OCI-LY1 (cell line): ENCODE measurements around the gene MAP2K2.
A peak's percentile ranks its signal among the peaks of the same experiment; 100 is the strongest.

Experiments
- H2AFZ ChIP-seq: fragments of 200-600 bp; sonication (generic), shearing (Covaris generic); 2 replicates; pipeline ENCODE4 v1.6.0; 2014; ENCODE audit warnings: antibody characterized with exemption, mild to moderate bottlenecking, low read length
- H3F3A ChIP-seq: fragments of 200-600 bp; sonication (generic), shearing (Covaris generic); 2 replicates; pipeline ENCODE4 v1.6.0; 2014; ENCODE audit warnings: mild to moderate bottlenecking, antibody characterized with exemption, low read length, moderate library complexity; ENCODE audit not compliant: insufficient read depth
- H3K27ac ChIP-seq: fragments of 200-600 bp; sonication (generic); 2 replicates; pipeline ENCODE4 v1.5.1; 2014; ENCODE audit warnings: low read length, mixed run types, mild to moderate bottlenecking, low read depth; ENCODE audit not compliant: poor library complexity, severe bottlenecking
- H3K27me3 ChIP-seq: fragments of 200-600 bp; sonication (generic); 2 replicates; pipeline ENCODE4 v1.6.0; 2014; ENCODE audit warnings: antibody characterized with exemption, mild to moderate bottlenecking, low read length, moderate library complexity; ENCODE audit not compliant: insufficient read depth
- H3K36me3 ChIP-seq: fragments of 200-600 bp; sonication (generic); 2 replicates; pipeline ENCODE4 v1.6.1; 2014; ENCODE audit warnings: mild to moderate bottlenecking, antibody characterized with exemption, low read length, moderate library complexity, mixed read lengths; ENCODE audit not compliant: insufficient read depth
- H3K4me1 ChIP-seq: fragments of 200-600 bp; sonication (generic); 2 replicates; pipeline ENCODE4 v1.5.1; 2014; ENCODE audit warnings: mild to moderate bottlenecking, low read length, moderate library complexity; ENCODE audit not compliant: insufficient read depth, severe bottlenecking
- H3K4me2 ChIP-seq: fragments of 200-600 bp; sonication (generic), shearing (Covaris generic); 2 replicates; pipeline ENCODE4 v1.6.1; 2014; ENCODE audit warnings: low read length
- H3K4me3 ChIP-seq: fragments of 200-600 bp; sonication (generic); 2 replicates; pipeline ENCODE4 v1.5.1; 2014; ENCODE audit warnings: low read length, low read depth, mild to moderate bottlenecking, mixed read lengths; ENCODE audit not compliant: poor library complexity, severe bottlenecking
- H3K79me2 ChIP-seq: fragments of 200-600 bp; shearing (Covaris generic); 2 replicates; pipeline ENCODE4 v1.6.1; 2016; ENCODE audit warnings: mixed run types, low read length, mixed read lengths; ENCODE audit not compliant: insufficient read depth
- H3K9ac ChIP-seq: fragments of 200-600 bp; sonication (generic), shearing (Covaris generic); 2 replicates; pipeline ENCODE4 v1.6.1; 2014; ENCODE audit warnings: mild to moderate bottlenecking, low read length, mixed read lengths
- H3K9me2 ChIP-seq: fragments of 200-600 bp; sonication (generic), shearing (Covaris generic); 2 replicates; pipeline ENCODE4 v1.6.1; 2014; ENCODE audit warnings: low read depth, mild to moderate bottlenecking, low read length, mixed read lengths
- H3K9me3 ChIP-seq: fragments of 200-600 bp; shearing (Covaris generic); 2 replicates; pipeline ENCODE4 v1.6.1; 2014; ENCODE audit warnings: low read length, mixed read lengths
- H4K20me1 ChIP-seq: fragments of 200-600 bp; sonication (generic), shearing (Covaris generic); 2 replicates; pipeline ENCODE4 v1.6.0; 2016; ENCODE audit warnings: mild to moderate bottlenecking, low read length; ENCODE audit not compliant: insufficient read depth
- CTCF ChIP-seq: fragments of 200-600 bp; sonication (generic), shearing (Covaris generic); IDR thresholded peaks from 2 replicates; pipeline ENCODE4 v1.5.1; 2017; ENCODE audit warnings: mild to moderate bottlenecking, antibody characterized with exemption, low read length, moderate library complexity, mixed read lengths
- EZH2 ChIP-seq: fragments of 200-600 bp; sonication (generic), shearing (Covaris generic); IDR thresholded peaks from 2 replicates; pipeline ENCODE4 v1.8.0; 2017; ENCODE audit warnings: borderline replicate concordance, mixed run types, mild to moderate bottlenecking, antibody characterized with exemption, low read length, moderate library complexity, mixed read lengths

MAP2K2 gene

DNA sequence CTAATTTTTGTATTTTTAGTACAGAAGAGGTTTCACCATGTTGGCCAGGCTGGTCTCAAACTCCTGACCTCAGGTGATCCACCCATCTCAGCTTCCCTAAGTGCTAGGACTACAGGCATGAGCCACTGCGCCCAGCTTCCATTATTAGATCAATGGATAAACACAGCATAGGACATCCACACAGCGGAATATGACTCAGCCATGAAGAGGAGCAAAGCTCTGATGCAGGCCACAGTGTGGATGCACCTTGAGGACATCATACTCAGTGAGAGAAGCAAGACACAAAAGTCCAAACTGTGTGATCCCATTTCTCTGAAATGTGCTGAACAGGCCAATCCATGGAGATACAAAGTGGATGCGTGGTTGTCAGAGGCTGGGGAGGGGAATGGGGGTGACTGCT, 52.3 kb downstream of the MAP2K2 start:
- H3K36me3 ChIP-seq = no peaks in the 10 kb centered on the region

DNA sequence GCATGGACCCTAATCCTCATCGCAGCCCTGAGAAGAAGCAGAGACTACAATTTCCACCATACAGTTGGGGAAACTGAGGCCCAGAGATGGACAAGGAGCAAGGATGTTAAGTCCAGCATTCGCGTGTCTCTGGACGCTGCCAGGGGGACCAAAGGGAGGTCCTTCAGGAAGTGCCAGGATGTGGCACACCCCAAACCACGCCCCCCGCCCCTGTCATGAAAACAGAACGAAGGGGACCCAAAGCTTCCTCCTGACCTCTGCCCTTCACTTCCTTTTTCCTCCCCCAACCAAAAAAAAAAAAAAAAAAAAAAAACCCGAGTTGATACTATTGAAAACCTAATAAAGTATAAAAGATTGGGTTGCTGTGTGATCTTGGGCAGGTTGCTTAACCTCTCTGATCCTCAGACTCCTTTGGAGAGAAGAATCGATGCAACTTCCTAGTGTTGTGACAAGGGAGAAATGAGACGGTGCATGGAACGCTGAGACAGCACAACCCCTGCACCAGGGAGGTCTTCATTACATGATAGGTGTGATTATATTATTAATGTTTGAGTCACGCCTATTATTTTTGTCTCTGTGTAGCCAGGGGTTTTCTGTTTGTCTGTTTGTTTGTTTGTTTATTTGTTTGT, 54.5 kb downstream of the MAP2K2 start:
- Histone ChIP-seq H3K4me1 (peaks cover 22% of the 10 kb centered on the region), H3K27me3 (no peaks in the 10 kb centered on the region), H3F3A (no peaks in the 10 kb centered on the region), H3K9ac (peak overlapping the region; percentile 34; the same call in 1 of the 2 replicates), H3K9me3 (no peaks in the 10 kb centered on the region), H3K36me3 (peaks cover 1% of the 10 kb centered on the region), H3K4me2 (peak overlapping the region; percentile 59), H2AFZ (0 out of 2 replicates have a peak overlapping the region, but pooled peaks have one; percentile 59), H4K20me1 (no peaks in the 10 kb centered on the region), H3K9me2 (no peaks in the 10 kb centered on the region), H3K27ac (no peak overlapping the region), H3K4me3 (peak overlapping the region; percentile 32), H3K79me2 (peaks cover 6% of the 10 kb centered on the region)
- TF ChIP-seq CTCF (no peak), EZH2 (no peak)

More for the DNA sequence above, 52.3 kb downstream of the MAP2K2 start:
- Histone ChIP-seq H3K9ac (no peak overlapping the region), H4K20me1 (no peaks in the 10 kb centered on the region), H3F3A (no peaks in the 10 kb centered on the region), H3K9me3 (no peaks in the 10 kb centered on the region), H3K4me2 (no peak overlapping the region), H3K4me1 (peaks cover 22% of the 10 kb centered on the region), H3K79me2 (no peaks in the 10 kb centered on the region), H3K27ac (no peak overlapping the region), H3K9me2 (no peaks in the 10 kb centered on the region), H2AFZ (no peak overlapping the region), H3K4me3 (no peak overlapping the region), H3K27me3 (no peaks in the 10 kb centered on the region)
- TF ChIP-seq CTCF = no peak
- no peak for TF ChIP-seq EZH2

- H2AFZ ChIP-seq = no peak overlapping the region
- H3K36me3 ChIP-seq = peaks cover 12% of the 10 kb centered on the region
- H3K27me3 ChIP-seq = no peaks in the 10 kb centered on the region
- TF ChIP-seq CTCF (no peak), EZH2 (no peak)
- peaks cover 30% of the 10 kb centered on the region for H3K4me1 ChIP-seq
- peak overlapping the region; percentile 38 for H3K27ac ChIP-seq
- H3K9me2 ChIP-seq = no peaks in the 10 kb centered on the region
- no peaks in the 10 kb centered on the region for H3K9me3 ChIP-seq
- peaks cover 18% of the 10 kb centered on the region for H3K79me2 ChIP-seq
- H3F3A ChIP-seq = no peaks in the 10 kb centered on the region
- no peaks in the 10 kb centered on the region for H4K20me1 ChIP-seq
- H3K4me3 ChIP-seq = peak overlapping the region; percentile 73
- peak overlapping the region; percentile 77 for H3K9ac ChIP-seq
- peak overlapping the region; percentile 72 for H3K4me2 ChIP-seq
Measured at GRCh38 chr19:4068047-4068966, 55.6 kb downstream of the MAP2K2 start.
